Ammon's horn (tissue), 1 donor: ENCODE results near the gene SLC25A33.

Experiments used
- DNase-seq: peaks from one replicate; pipeline ENCODE4 v3.0.0-alpha.2; 2016; ENCODE audit warnings: low spot score

SLC25A33 gene

GRCh38 chr1:9600861-9601834, 61.9 kb downstream of the SLC25A33 start:
- DNase-seq, result no peak

- no peak for DNase-seq
These were observed 62.9 kb downstream of the SLC25A33 start for GRCh38 chr1:9601942-9602793.

DNA sequence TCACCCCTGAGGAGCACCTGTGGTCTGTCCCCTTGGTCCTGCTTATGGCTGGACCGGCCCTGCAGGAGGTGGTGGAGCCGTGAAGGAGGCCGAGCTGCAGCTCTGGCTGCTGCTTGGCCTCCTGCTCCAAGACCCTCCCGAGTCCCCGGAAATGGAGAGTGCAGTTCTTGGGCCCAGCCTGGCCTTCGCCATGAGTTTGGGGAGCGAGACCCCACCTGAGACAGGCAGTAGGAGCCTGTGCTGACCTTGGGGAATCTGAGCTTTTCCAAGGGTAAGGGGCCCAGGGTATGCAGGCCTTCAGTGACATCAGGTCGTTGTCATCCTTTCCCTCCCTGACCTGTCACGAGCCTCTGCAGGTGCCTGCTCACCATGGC, 63.5 kb downstream of the SLC25A33 start:
- DNase-seq, result no peak

GRCh38 chr1:9603307-9603706, 64.0 kb downstream of the SLC25A33 start:
- DNase-seq, result no peak

GRCh38 chr1:9603766-9604753, 64.8 kb downstream of the SLC25A33 start:
- DNase-seq, result no peak

DNA sequence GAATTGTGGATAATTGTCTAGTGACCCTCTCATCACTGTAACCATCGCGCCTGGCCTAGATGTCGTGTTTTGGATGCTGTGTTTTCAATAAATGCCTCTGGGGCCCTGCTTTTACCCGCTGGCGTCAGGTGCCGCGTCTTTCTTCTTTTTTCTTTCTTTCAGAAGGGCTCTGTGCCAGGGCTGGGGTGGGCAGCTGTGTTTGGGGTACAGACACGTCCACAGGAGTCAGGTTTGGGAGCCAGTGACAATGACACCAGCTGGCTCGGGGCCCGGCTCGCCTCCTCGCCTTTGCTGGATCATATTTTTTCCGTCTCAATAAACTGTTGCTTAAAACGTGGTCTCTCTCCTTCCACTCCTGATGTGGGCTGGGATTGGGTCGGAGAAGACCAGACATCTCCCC, 65.6 kb downstream of the SLC25A33 start:
- DNase-seq, result no peak

DNA sequence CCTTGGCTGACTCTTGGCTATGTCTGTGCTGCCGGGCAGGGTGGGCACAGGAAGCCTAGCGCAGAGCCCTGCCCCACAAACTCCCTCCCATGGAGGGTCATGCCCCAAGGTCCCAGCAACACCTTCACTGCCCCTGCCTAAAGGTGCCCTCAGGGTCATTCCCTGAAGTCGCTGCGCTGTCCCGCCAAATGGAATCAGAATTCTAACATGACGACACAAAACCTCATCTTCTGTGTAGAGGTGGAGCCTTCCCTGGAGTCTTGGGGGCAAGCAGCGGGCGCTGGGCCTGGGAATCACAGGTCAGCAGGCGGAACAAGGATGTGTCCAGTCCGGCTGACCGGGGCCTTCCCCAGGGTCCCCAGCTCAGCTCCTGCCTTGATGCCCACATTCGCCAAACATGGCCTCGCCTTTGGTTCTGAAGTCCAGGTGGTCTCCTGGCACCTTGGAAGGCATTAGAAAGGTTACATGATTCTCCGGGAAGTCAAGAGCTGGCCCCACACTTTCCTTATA, 66.7 kb downstream of the SLC25A33 start:
- DNase-seq, result no peak

DNA sequence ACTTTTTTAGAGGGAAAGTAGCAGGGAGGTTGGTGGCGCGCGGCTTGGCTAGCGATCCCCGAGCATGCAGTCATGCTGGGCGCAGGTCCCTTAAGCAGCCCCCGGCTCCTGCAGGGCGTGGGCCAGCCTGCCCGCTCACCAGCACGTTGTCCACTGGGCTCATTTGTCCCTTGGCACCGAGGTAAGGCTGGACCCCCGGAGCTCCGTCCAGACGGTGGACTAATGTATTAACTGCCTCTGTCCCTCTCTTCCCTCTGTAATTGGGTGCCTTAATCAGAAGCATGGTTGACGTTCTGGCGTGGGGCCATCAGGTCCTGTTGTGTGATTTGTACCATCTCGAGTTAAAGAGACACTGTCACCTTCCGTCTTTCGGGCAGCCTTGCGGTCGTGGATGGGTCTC, 67.2 kb downstream of the SLC25A33 start:
- no peak for DNase-seq

- DNase-seq, result peak; percentile 62
These were observed 67.7 kb downstream of the SLC25A33 start for GRCh38 chr1:9606948-9607347.

DNA sequence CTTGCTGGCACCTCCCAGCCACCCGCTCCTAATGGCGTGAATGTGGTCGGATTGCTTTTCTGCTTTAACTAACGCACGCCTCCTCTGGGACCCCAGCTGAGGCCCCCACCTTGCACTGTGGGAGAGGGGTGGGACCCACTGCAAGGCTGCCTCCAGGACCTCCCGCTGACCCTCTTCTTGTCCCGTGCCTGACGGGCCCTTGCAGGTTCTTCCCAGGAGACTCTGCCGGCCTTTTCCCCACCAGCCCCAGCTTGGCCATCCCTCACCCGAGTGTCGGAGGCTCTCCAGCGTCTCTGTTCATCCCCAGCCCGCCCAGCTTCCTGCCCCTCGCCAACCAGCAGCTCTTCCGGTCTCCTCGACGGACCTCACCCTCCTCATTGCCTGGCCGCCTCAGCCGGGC, 68.1 kb downstream of the SLC25A33 start:
- no peak for DNase-seq

GRCh38 chr1:9609998-9610397, 70.7 kb downstream of the SLC25A33 start:
- no peak for DNase-seq

DNA sequence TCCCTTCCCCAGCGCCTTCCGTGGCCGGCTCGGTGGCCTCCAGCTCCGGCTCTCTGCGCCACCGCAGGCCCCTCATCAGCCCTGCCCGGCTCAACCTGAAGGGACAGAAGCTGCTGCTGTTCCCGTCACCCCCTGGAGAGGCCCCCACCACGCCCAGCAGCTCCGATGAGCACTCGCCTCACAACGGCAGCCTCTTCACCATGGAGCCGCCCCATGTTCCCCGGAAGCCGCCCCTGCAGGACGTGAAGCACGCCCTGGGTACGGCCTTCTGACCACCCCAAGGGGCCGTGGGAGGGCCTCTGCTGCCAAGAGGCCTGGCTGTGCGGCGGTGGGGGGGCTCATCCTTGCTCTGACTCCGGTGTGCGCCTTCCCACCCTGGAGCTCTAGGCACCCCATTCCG, 71.3 kb downstream of the SLC25A33 start:
- DNase-seq, result no peak

- no peak for DNase-seq
These were observed 72.5 kb downstream of the SLC25A33 start for GRCh38 chr1:9611716-9612115.

- peak; percentile 1 for DNase-seq
These were observed 73.0 kb downstream of the SLC25A33 start for GRCh38 chr1:9612162-9612845.

GRCh38 chr1:9612871-9613624, 73.8 kb downstream of the SLC25A33 start:
- DNase-seq, result peak; percentile 1

DNA sequence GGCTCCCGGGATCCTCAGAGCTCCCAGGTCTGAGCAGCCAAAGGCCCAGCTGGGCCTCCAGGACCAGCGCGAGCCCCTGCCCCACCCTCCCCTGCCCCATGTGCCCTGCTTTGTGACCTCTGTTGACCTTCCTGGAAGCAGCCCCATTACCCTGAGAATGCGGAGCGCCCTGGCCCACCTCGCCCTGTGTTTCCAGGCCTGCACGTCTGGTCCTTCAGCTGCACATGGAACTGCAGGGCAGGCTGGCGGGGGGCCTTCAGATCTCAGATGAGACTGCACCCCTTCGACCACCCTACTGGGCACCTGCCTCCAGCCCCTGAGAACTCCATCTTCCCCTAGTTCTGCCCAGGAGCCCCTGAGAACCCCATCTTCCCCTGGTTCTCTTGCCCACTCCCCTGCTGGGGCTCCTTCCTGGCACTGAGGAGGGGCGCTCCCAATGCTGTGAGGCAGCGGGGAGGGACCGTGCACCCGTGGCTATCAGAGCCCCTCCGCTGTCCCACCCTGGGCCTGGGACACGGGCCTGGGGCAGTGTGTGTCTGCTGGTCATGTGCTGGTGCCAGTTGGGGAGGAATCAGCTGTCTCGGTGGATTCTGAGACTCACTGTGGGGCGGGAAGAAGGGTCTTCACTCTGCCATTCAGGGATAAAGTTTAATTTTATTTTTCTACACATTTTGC, 74.5 kb downstream of the SLC25A33 start:
- peak; percentile 1 for DNase-seq

DNA sequence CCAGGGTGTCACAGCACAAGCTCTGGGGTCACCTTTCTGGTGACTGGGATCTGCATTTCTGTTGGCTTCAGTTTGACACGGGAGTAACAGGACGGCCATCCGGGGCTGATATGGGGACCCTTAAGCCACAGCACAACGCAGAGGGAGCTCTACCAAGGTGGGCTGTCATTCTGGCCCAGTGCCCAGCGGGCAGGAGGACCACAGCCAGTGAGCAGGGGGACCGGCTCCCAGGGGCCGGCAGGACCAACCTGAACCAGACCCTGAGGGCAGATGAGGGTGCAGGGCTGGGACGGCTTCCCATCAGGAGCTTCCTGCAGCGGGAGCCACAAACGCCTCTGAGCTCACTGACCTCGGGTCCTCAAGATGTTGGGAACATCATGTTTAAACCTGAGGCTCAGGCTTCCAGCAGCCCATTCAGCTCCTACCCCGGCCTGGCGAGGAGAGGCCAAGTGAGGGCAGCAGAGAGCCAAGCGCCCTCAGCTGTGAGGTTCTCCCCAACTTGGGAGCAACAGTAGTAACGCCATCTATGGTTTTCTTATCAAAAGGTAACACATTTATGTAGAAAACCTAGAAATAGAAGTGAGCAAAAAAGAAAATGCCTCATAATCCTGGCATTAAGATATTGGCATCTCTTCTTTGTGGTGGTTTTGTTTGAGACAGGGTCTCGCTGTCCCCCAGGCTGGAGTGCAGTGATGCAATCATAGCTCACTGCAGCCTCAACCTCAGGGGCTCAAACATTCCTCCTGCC, 76.2 kb downstream of the SLC25A33 start:
- peak; percentile 67 for DNase-seq

DNA sequence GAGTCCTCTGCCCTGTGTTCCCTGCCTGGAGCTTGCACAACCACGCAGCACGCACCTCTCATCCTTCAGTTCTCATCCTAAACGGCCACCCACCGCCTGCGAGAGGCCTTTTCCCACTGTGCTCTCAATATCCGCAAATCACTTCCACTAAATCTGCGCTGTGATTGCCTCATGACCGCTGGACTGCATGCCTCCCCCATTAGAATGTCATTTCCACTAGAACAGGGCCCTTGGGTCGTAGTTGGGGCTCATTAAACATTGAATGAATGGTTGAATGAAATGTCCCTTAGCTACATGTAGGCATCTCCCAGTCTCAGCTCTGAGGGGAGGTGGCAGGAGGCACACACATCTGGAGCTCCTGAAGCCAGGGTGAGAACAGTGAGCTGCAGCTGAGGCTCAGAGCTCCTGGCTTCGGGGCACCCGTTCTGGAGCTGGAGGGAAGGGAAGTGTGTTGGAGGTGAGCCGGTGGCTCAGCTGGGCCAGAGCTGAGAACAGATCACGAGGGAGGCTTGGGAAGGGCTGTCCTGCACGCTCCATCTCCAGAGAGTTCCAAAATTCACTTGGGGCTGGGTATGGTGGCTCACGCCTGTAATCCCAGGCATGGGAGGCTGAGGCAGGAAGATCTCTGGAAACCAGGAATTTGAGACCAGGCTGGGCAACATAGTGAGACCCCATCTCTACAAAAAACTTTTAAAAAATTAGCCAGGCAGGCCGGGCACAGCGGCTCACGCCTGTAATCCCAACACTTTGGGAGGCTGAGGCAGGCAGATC, 79.8 kb downstream of the SLC25A33 start:
- no peak for DNase-seq
